Ishikawa (cell line): ENCODE data around the gene HOXA9.

Source experiments
- CEBPB ChIP-seq: IDR thresholded peaks from 2 replicates; pipeline ENCODE4 v1.6.1; 2012
- CREB1 ChIP-seq: IDR thresholded peaks from 2 replicates; pipeline ENCODE4 v1.6.1; 2012; ENCODE audit warnings: low read depth
- EGR1 ChIP-seq: IDR thresholded peaks from 2 replicates; pipeline ENCODE4 v1.6.1; 2012
- EP300 ChIP-seq: IDR thresholded peaks from 2 replicates; pipeline ENCODE4 v1.6.1; 2012; ENCODE audit warnings: borderline replicate concordance
- FOXM1 ChIP-seq: IDR thresholded peaks from 2 replicates; pipeline ENCODE4 v1.6.1; 2012; ENCODE audit warnings: low read depth, borderline replicate concordance
- NFIC ChIP-seq: IDR thresholded peaks from 2 replicates; pipeline ENCODE4 v1.6.1; 2012
- RAD21 ChIP-seq: IDR thresholded peaks from 2 replicates; pipeline ENCODE4 v1.6.1; 2012; ENCODE audit warnings: low read depth
- TAF1 ChIP-seq: IDR thresholded peaks from 2 replicates; pipeline ENCODE4 v1.6.1; 2012; ENCODE audit warnings: low read depth, mild to moderate bottlenecking
- TCF12 ChIP-seq: IDR thresholded peaks from 2 replicates; pipeline ENCODE4 v1.6.1; 2012; ENCODE audit warnings: low read depth
- TEAD4 ChIP-seq: IDR thresholded peaks from 2 replicates; pipeline ENCODE4 v1.6.1; 2012
- YY1 ChIP-seq: IDR thresholded peaks from 2 replicates; pipeline ENCODE4 v1.6.1; 2012; ENCODE audit warnings: low read depth
- ZBTB7A ChIP-seq: IDR thresholded peaks from 2 replicates; pipeline ENCODE4 v1.6.1; 2012; ENCODE audit warnings: low read depth
- TF ChIP-seq, protein P1 (sequence below): IDR thresholded peaks from 2 replicates; pipeline ENCODE4 v1.6.1; 2012
- TF ChIP-seq, protein P2 (sequence below): IDR thresholded peaks from 2 replicates; pipeline ENCODE4 v1.6.1; 2012
- TF ChIP-seq, protein P3 (sequence below): IDR thresholded peaks from 2 replicates; pipeline ENCODE4 v1.6.1; 2012; ENCODE audit warnings: low read depth, mild to moderate bottlenecking

The HOXA9 gene

DNA sequence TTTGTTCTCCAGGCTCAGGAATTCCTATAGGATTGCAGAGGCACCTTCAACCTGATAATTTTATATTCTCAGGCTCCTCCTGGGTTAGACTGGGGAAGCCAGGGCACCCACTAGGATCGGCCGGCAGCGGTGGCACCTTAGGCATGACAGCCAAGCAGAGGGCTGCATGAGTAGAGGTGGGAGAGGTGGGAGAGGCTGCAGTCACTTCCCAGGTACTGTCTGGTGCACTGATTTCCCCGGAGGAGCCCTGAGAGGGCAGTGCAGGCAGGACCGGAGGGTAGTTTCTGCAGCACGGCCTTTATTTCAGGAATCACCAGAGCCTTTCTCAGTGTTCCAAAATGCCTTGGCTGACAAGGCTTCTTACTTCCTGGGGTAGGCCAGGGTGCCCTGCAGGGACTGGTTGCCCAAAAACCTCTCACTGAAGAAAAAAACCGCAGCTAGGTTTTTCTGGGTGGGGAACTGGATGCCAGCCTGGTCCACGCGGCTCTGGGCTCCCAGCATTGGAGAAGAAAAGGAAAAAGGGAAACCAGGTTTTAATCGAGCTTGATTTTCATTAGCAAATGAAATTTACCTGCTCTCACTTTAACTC is 38.1 kb upstream of the HOXA9 start:
- TF ChIP-seq, protein P1, sequence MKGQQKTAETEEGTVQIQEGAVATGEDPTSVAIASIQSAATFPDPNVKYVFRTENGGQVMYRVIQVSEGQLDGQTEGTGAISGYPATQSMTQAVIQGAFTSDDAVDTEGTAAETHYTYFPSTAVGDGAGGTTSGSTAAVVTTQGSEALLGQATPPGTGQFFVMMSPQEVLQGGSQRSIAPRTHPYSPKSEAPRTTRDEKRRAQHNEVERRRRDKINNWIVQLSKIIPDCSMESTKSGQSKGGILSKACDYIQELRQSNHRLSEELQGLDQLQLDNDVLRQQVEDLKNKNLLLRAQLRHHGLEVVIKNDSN, result no peak
- no peak for TF ChIP-seq TAF1
- TF ChIP-seq ZBTB7A, result no peak
- no peak for TF ChIP-seq EGR1
- no peak for TF ChIP-seq YY1
- TF ChIP-seq, protein P2, sequence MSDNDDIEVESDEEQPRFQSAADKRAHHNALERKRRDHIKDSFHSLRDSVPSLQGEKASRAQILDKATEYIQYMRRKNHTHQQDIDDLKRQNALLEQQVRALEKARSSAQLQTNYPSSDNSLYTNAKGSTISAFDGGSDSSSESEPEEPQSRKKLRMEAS, result no peak
- TF ChIP-seq, protein P3, sequence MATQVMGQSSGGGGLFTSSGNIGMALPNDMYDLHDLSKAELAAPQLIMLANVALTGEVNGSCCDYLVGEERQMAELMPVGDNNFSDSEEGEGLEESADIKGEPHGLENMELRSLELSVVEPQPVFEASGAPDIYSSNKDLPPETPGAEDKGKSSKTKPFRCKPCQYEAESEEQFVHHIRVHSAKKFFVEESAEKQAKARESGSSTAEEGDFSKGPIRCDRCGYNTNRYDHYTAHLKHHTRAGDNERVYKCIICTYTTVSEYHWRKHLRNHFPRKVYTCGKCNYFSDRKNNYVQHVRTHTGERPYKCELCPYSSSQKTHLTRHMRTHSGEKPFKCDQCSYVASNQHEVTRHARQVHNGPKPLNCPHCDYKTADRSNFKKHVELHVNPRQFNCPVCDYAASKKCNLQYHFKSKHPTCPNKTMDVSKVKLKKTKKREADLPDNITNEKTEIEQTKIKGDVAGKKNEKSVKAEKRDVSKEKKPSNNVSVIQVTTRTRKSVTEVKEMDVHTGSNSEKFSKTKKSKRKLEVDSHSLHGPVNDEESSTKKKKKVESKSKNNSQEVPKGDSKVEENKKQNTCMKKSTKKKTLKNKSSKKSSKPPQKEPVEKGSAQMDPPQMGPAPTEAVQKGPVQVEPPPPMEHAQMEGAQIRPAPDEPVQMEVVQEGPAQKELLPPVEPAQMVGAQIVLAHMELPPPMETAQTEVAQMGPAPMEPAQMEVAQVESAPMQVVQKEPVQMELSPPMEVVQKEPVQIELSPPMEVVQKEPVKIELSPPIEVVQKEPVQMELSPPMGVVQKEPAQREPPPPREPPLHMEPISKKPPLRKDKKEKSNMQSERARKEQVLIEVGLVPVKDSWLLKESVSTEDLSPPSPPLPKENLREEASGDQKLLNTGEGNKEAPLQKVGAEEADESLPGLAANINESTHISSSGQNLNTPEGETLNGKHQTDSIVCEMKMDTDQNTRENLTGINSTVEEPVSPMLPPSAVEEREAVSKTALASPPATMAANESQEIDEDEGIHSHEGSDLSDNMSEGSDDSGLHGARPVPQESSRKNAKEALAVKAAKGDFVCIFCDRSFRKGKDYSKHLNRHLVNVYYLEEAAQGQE, result no peak
- no peak for TF ChIP-seq CEBPB
- TF ChIP-seq CREB1, result no peak
- no peak for TF ChIP-seq FOXM1
- no peak for TF ChIP-seq TEAD4
- TF ChIP-seq EP300, result no peak

DNA sequence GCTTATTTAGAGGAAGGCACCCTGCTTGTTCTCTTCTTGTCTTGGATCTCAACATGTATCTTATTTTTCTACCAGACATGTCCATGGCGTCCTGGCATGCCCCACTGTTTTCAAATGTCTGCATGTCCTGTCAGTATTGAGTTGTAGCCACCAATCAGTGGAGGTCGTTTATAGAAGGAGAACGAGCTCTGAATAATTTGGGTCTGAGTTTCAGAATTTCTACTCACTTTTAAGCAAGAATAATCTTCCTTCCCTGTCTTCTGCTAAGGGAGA is 37.5 kb upstream of the HOXA9 start:
- TF ChIP-seq, protein P3, result no peak
- TF ChIP-seq TAF1, result no peak
- no peak for TF ChIP-seq ZBTB7A
- no peak for TF ChIP-seq RAD21
- TF ChIP-seq NFIC, result no peak
- no peak for TF ChIP-seq TEAD4
- TF ChIP-seq FOXM1, result no peak
- TF ChIP-seq CREB1, result no peak
- TF ChIP-seq, protein P2, result no peak
- no peak for TF ChIP-seq TCF12

DNA sequence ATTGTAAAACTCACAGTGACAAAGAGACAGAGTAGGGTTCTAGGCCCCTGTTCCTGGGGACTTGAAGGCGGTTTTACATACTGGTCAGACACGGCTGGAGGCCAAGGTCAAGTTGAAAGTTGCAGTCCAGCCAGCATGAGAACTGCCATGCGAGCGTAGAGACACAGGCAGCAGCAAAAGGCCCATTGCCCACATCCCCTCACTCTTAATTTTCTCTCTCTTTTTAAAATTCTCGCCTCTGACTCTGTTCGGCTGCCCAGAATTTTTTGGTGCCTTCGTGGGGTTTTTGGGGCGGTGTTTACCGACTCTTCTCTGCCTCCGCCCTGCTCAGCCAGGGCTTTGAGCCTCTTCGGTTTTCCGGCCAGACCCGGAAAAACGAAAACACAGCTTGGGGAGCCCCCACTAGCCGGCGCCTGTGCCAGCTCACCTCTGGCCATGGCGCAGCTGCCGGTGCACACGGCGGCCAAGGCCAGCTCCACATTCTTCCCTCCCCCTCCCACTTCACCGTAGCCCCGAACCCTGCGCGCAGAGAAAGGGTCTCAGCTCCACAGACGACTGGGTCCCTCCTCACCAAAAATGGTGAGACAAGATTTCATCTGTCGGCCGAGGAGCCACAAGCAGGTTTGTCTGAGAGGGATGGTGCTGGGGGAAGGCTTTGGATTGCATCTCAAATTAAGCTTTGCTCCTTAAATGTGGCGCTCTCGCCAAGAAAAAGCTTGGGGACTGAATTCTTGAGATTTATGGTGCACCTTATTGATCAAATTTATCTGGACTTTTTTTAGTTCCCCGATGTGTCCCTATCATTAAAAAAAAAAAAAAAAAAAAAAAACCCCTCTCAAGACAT is 36.9 kb upstream of the HOXA9 start:
- TF ChIP-seq FOXM1, result no peak
- TF ChIP-seq EGR1, result no peak
- TF ChIP-seq TCF12, result no peak
- no peak for TF ChIP-seq EP300
- TF ChIP-seq, protein P1, result no peak
- no peak for TF ChIP-seq CREB1
- TF ChIP-seq ZBTB7A, result no peak
- TF ChIP-seq CEBPB, result no peak
- TF ChIP-seq TEAD4, result no peak
- no peak for TF ChIP-seq YY1
- TF ChIP-seq, protein P2, result no peak
- TF ChIP-seq, protein P3, result no peak
- no peak for TF ChIP-seq RAD21
- TF ChIP-seq NFIC, result no peak
- no peak for TF ChIP-seq TAF1

DNA sequence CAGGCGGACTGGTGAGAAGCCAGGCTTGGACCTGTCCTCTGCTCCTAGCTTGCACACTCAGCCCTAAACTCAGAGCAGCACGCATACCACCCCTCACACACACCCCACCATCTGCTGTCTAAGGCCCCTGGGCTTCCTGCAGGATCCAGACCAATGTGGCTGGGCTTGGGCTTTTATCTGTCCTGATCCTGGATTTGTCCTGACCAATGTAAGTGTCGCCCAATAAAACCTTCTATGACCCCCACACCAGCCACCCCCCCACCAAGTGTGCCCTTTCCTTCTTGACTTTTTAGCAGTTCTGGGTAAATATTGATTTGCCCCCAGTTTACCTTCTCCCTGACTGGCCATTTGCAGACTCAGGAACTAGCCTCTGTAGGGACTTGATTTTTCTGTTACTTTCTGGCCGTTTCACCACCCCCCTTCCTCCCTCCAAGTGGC is 36.3 kb upstream of the HOXA9 start:
- TF ChIP-seq YY1 (no peak), FOXM1 (no peak), NFIC (no peak), CEBPB (no peak)
